HL-60 (cell line): ENCODE results near the gene TARM1.

Experiments
- CTCF ChIP-seq: IDR thresholded peaks from one replicate; pipeline ENCODE4 v1.5.1; 2011; ENCODE audit warnings: low read length, control low read depth, inconsistent platforms; ENCODE audit not compliant: insufficient read depth
- GABPA ChIP-seq: IDR thresholded peaks from 2 replicates; pipeline ENCODE4 v1.6.1; 2012; ENCODE audit warnings: low read depth
- POLR2AphosphoS5 ChIP-seq: IDR thresholded peaks from 2 replicates; pipeline ENCODE4 v1.6.1; 2012; ENCODE audit warnings: low read depth
- REST ChIP-seq: IDR thresholded peaks from 2 replicates; pipeline ENCODE4 v1.6.1; 2012; ENCODE audit warnings: low read depth; ENCODE audit not compliant: insufficient replicate concordance
- SPI1 ChIP-seq: IDR thresholded peaks from 2 replicates; pipeline ENCODE4 v1.6.1; 2012; ENCODE audit warnings: low read depth, mild to moderate bottlenecking, borderline replicate concordance

- TF ChIP-seq CTCF, result no peak
- no peak for TF ChIP-seq POLR2AphosphoS5
- no peak for TF ChIP-seq REST
- no peak for TF ChIP-seq GABPA
- no peak for TF ChIP-seq SPI1
Observed at GRCh38 chr19:54081032-54081431, at the start of gene TARM1.
